BE2C (cell line): ENCODE results near the gene ACMSD.

ENCODE experiments used
- DNase-seq: peaks from one replicate; pipeline ENCODE4 v3.0.0-alpha.2; 2020
- H3K27me3 ChIP-seq: fragments of 250-450 bp; sonication (Bioruptor Pico); 2 replicates; pipeline ENCODE4 v1.5.1; 2020; ENCODE audit warnings: mild to moderate bottlenecking
- H3K36me3 ChIP-seq: fragments of 250-450 bp; sonication (Bioruptor Pico); 2 replicates; pipeline ENCODE4 v1.5.1; 2020; ENCODE audit warnings: mild to moderate bottlenecking
- H3K4me1 ChIP-seq: fragments of 250-450 bp; sonication (Bioruptor Pico); 2 replicates; pipeline ENCODE4 v1.5.1; 2020
- H3K4me3 ChIP-seq: 2 replicates; pipeline ENCODE4 v1.5.1; 2011; ENCODE audit warnings: low read depth, low read length
- H3K9me3 ChIP-seq: fragments of 250-450 bp; sonication (Bioruptor Pico); 2 replicates; pipeline ENCODE4 v1.5.1; 2020
- TF ChIP-seq, protein P1 (sequence below): IDR thresholded peaks from 2 replicates; pipeline ENCODE4 v1.5.1; 2012; ENCODE audit warnings: mild to moderate bottlenecking, low read depth, low read length

ACMSD gene

GRCh38 chr2:134936691-134937090 is 98.3 kb downstream of the ACMSD start:
- H3K27me3 ChIP-seq, result no peaks in the 10 kb centered on the region
- no peaks in the 10 kb centered on the region for H3K9me3 ChIP-seq
- TF ChIP-seq, protein P1, sequence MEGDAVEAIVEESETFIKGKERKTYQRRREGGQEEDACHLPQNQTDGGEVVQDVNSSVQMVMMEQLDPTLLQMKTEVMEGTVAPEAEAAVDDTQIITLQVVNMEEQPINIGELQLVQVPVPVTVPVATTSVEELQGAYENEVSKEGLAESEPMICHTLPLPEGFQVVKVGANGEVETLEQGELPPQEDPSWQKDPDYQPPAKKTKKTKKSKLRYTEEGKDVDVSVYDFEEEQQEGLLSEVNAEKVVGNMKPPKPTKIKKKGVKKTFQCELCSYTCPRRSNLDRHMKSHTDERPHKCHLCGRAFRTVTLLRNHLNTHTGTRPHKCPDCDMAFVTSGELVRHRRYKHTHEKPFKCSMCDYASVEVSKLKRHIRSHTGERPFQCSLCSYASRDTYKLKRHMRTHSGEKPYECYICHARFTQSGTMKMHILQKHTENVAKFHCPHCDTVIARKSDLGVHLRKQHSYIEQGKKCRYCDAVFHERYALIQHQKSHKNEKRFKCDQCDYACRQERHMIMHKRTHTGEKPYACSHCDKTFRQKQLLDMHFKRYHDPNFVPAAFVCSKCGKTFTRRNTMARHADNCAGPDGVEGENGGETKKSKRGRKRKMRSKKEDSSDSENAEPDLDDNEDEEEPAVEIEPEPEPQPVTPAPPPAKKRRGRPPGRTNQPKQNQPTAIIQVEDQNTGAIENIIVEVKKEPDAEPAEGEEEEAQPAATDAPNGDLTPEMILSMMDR, result no peak
- H3K4me1 ChIP-seq, result no peaks in the 10 kb centered on the region
- H3K36me3 ChIP-seq, result peaks cover 4% of the 10 kb centered on the region
- H3K4me3 ChIP-seq, result no peak overlapping the region
- no peak for DNase-seq

GRCh38 chr2:134943540-134943939 is 105.1 kb downstream of the ACMSD start:
- no peak overlapping the region for H3K4me3 ChIP-seq
- TF ChIP-seq, protein P1, result no peak
- H3K27me3 ChIP-seq, result no peaks in the 10 kb centered on the region
- H3K9me3 ChIP-seq, result no peaks in the 10 kb centered on the region
- H3K36me3 ChIP-seq, result peaks cover 11% of the 10 kb centered on the region; the same call in 1 of the 2 replicates
- no peaks in the 10 kb centered on the region for H3K4me1 ChIP-seq
- DNase-seq, result no peak

DNA sequence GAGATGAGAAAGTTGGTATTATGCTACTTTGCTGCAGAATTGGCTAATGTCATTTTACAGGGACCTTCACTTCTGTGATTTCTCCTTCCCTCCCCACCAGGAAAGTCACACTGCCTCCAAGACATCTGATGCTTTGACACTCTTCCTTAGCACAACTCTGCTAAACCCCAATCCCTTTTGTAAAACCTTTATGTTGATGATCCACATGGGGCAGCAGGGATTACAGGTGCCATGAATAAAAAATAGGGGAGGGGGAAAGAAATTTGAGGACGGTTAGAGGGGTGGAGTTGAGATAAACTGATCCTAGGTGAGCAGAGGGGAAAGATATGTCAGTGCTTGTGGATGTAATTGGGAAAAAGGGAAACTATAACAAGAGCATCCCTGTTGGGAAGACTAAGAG is 106.6 kb downstream of the ACMSD start:
- no peaks in the 10 kb centered on the region for H3K9me3 ChIP-seq
- H3K27me3 ChIP-seq, result no peaks in the 10 kb centered on the region
- DNase-seq, result no peak
- no peak overlapping the region for H3K4me3 ChIP-seq
- peaks cover 11% of the 10 kb centered on the region; the same call in 1 of the 2 replicates for H3K36me3 ChIP-seq
- TF ChIP-seq, protein P1, result no peak
- no peaks in the 10 kb centered on the region for H3K4me1 ChIP-seq

DNA sequence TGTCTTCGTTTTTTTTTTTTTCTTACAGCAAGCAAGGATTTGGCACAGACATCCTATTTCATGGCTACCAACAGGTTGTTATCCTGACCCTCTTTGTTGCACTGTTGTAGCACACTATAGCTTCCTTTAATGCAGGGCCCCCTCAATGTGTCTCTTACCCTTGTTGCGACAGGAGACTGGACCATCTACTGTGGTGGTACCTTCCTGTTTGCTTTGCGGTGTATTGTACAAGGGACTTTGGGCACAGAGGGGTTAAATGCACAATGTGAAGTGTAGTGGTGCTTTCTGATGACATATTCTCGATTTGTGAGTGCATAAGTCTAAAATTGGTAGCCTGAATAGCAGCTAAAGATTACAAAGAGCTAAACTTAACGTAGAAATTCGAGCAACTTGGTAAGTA is 107.7 kb downstream of the ACMSD start:
- Histone ChIP-seq H3K4me3 (no peak overlapping the region), H3K9me3 (no peaks in the 10 kb centered on the region), H3K36me3 (peaks cover 11% of the 10 kb centered on the region), H3K27me3 (no peaks in the 10 kb centered on the region), H3K4me1 (no peaks in the 10 kb centered on the region)
- TF ChIP-seq, protein P1, result no peak
- no peak for DNase-seq

- TF ChIP-seq, protein P1, result no peak
- H3K9me3 ChIP-seq, result no peaks in the 10 kb centered on the region
- DNase-seq, result no peak
- no peak overlapping the region for H3K4me3 ChIP-seq
- H3K4me1 ChIP-seq, result no peaks in the 10 kb centered on the region
- peaks cover 28% of the 10 kb centered on the region for H3K36me3 ChIP-seq
- no peaks in the 10 kb centered on the region for H3K27me3 ChIP-seq
Measured at GRCh38 chr2:134949981-134950708, 111.7 kb downstream of the ACMSD start.

DNA sequence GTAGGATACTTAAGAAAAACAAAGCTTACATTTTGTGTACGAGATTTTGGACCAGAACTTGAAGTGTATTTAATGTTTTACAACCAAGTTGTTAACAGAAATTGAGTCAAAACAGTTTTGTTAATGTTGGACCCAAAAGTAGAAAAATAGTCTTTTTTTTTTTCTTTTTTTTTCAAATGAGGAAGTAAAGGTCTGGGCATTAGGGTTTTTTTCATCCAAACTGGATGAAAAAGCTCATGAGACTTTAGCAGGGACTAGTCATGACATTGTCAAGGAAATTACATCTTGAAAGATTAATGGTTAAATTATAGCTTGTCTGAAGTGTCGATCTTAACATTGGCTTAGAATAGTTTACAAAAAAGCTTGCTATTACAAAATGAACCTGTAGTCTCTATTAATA is 112.5 kb downstream of the ACMSD start:
- TF ChIP-seq, protein P1, result no peak
- H3K9me3 ChIP-seq, result no peaks in the 10 kb centered on the region
- DNase-seq, result no peak

More for the DNA sequence above, 112.5 kb downstream of the ACMSD start:
- Histone ChIP-seq H3K36me3 (peaks cover 28% of the 10 kb centered on the region), H3K4me3 (no peak overlapping the region), H3K4me1 (no peaks in the 10 kb centered on the region), H3K27me3 (no peaks in the 10 kb centered on the region)
